Measurements from ENCODE around the gene KNOP1.
"Not testable (repeated sequence)": the region's sequence is repeated elsewhere in the genome, so short reads cannot be mapped to it uniquely, and the experiment has no call there.

KNOP1 gene

GRCh38 chr16:19679281-19679680 is 38.7 kb downstream of the KNOP1 start:
- DNase-seq, result not testable (repeated sequence)

GRCh38 chr16:19678804-19679203 is 39.2 kb downstream of the KNOP1 start:
- DNase-seq, result no peak

GRCh38 chr16:19677402-19677801 is 40.6 kb downstream of the KNOP1 start:
- DNase-seq, result no peak

DNA sequence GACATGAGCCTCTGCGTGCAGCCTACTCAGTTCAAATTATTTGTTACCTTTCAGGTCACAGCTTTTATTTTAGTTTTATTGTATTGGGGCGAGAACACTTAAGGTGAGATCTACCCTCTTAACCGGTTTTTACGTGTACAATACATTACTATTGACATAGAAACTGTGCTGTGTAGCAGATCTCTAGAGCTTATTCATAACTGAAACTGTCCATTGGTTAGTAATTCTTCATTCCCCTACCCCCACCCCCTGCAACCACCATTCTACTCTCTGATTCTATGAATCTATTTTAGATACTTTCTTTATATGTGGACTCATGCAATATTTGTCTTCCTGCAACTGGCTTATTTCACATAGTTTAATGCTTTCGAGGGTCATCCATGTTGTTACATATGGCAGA is 43.5 kb downstream of the KNOP1 start:
- no peak for DNase-seq

- no peak for DNase-seq
Observed at GRCh38 chr16:19672378-19672777, 45.6 kb downstream of the KNOP1 start.

GRCh38 chr16:19666477-19666876 is 51.5 kb downstream of the KNOP1 start:
- no peak for DNase-seq

DNA sequence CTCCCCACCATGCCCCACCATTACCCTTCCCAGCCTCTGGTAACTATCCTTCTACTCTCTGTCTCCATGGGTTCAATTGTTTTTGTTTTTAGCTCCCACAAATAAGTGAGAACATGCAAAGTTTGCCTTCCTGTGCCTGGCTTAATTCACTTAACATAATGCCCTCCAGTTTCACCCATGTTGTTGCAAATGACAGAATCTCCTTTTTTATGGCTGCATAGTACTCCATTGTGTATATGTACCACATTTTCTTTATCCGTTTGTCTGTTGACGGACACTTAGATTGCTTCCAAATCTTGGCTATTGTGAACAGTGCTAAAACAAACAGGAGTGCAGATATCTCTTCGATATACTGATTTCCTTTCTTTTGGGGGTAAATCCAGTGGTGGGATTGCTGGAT is 52.7 kb downstream of the KNOP1 start:
- DNase-seq, result not testable (repeated sequence)

DNA sequence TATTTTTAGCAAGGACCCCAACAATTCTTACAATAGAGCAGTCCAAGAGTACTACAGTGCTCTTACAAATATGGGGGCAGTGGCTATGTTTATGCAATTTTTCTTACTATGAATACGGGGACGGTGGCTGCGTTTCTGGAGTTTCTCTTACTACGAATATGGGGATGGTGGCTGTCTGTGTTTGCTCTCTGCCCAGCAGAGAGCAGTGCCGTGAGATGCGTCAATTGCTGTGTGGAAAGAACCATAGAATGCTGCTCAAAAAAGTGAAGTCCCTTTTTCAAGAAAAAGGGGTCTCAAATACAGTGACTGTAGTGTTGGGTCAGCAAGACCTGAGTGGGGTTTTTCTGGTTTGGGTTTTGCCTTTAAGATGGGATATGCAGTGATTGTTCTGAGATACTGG is 53.9 kb downstream of the KNOP1 start:
- DNase-seq, result no peak

- DNase-seq, result no peak
Observed at GRCh38 chr16:19662351-19662750, 55.7 kb downstream of the KNOP1 start.

DNA sequence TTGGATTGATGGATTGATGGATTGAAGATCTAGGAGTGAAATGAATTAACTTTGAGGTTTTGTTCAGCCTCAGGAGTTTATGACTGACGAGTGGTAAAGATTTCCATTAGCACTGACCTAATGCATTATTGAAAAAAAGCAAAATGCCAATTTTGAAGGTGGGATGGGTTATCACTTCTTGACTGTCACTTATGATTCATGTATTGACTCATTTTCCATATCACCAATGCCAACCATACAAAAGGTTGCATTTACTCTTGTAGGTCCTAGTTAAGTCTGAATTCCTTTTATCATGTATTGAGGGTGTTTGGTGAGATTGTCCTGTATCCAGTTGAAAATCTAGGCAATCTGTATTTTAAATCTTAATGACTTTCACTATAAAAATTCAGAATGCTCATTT is 57.6 kb downstream of the KNOP1 start:
- DNase-seq, result no peak

DNA sequence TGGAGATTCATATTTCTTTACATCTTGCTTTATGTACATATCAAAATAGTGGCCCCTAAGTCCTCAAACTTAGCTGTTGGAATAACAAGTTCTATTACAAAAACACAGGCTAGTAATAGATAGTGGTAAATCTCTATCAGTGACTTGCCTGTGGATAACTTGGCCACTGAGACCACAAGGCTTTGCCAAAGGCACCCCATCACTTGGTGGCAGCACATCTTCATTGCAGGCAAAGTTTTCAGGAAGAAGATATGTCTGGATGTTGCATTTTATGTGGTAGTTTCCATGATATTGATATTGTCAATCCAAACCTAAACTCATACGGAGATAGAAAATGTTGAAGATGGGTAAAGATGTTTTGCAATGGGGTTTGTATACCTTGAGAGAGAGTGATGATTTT is 58.5 kb downstream of the KNOP1 start:
- no peak for DNase-seq

DNA sequence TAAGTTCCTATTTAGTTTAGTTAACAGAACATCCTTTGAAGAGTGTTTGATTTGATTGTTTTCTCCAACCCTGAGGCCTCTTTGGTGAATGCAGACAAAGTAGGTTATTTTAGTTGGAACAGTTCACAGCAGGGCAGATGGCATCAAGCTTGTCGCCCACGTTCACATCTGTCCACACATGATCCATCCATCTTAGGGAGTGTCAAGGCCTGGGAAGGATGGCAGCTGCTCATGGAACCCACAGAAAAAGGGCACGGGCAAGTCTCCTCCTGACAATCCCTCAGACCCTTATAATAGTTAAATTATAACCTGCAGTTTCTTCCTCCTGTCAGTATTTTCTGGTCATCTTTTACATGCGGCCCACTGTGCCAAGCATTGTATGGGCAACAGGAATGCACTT is 60.2 kb downstream of the KNOP1 start:
- no peak for DNase-seq

- DNase-seq, result peak in 2 of 3 experiments; percentile 16 to 67
Observed at GRCh38 chr16:19655242-19655777, 62.7 kb downstream of the KNOP1 start.

- DNase-seq, result no peak
Observed at GRCh38 chr16:19654147-19654546, 63.9 kb downstream of the KNOP1 start.

All from NCI-H1417 (cell line).